Endothelial cell of hepatic sinusoid (primary cell): ENCODE data around the gene COL10A1.
"Not testable (repeated sequence)": the region's sequence is repeated elsewhere in the genome, so short reads cannot be mapped to it uniquely, and the experiment has no call there.

Experiments used
- in situ Hi-C: cut with HindIII; loops from 2 replicates; pipeline ENCODE4 v1.10.0; 2017; ENCODE audit warnings: low sequenced_read_pairs

The COL10A1 gene

GRCh38 chr6:116127771-116128493 lies 2.0 kb upstream of the COL10A1 start:
- in situ Hi-C loops: no loop called here

- in situ Hi-C loops: no loop called here
These were observed 5.5 kb downstream of the COL10A1 start for GRCh38 chr6:116120430-116120829.

GRCh38 chr6:116118608-116119007 lies 7.3 kb downstream of the COL10A1 start:
- in situ Hi-C loops: no loop called here

GRCh38 chr6:116115781-116116180 lies 10.2 kb downstream of the COL10A1 start:
- in situ Hi-C loops: no loop called here

- in situ Hi-C loops: no loop called here
These were observed 12.5 kb downstream of the COL10A1 start for GRCh38 chr6:116113386-116113785.

- in situ Hi-C loops: no loop called here
These were observed 14.1 kb downstream of the COL10A1 start for GRCh38 chr6:116111552-116112528.

- in situ Hi-C loops: no loop called here
These were observed 17.1 kb downstream of the COL10A1 start for GRCh38 chr6:116108836-116109235.

- in situ Hi-C loops: no loop called here
These were observed 19.8 kb downstream of the COL10A1 start for GRCh38 chr6:116106146-116106545.

GRCh38 chr6:116105247-116105646 lies 20.7 kb downstream of the COL10A1 start:
- in situ Hi-C loops: no loop called here

GRCh38 chr6:116104636-116105035 lies 21.3 kb downstream of the COL10A1 start:
- in situ Hi-C loops: no loop called here

- in situ Hi-C loops: no loop called here
These were observed 23.1 kb downstream of the COL10A1 start for GRCh38 chr6:116102873-116103272.

GRCh38 chr6:116101790-116102189 lies 24.1 kb downstream of the COL10A1 start:
- in situ Hi-C loops: no loop called here

- in situ Hi-C loops: no loop called here
These were observed 24.6 kb downstream of the COL10A1 start for GRCh38 chr6:116101302-116101718.

- in situ Hi-C loops: no loop called here
These were observed 25.3 kb downstream of the COL10A1 start, which contains the start of gene NT5DC1 for GRCh38 chr6:116100419-116101301. TSS of gene NT5DC1 (plus strand) at chr6:116100853. CDS start at chr6:116100931, 78 bp downstream.

GRCh38 chr6:116099036-116099435 lies 26.9 kb downstream of the COL10A1 start:
- in situ Hi-C loops: no loop called here

GRCh38 chr6:116096979-116097816 lies 28.7 kb downstream of the COL10A1 start:
- in situ Hi-C loops: no loop called here

GRCh38 chr6:116096048-116096759 lies 29.7 kb downstream of the COL10A1 start:
- in situ Hi-C loops: not testable (repeated sequence)

GRCh38 chr6:116094041-116094440 lies 31.9 kb downstream of the COL10A1 start:
- in situ Hi-C loops: no loop called here

- in situ Hi-C loops: no loop called here
These were observed 35.7 kb downstream of the COL10A1 start for GRCh38 chr6:116090251-116090650.
